GM21576 (cell line): Measurements from ENCODE around the gene SPC24.
"Not testable (repeated sequence)": the region's sequence is repeated elsewhere in the genome, so short reads cannot be mapped to it uniquely, and the experiment has no call there.

Source experiments
- ATAC-seq: cut with Tn5 transposase; IDR thresholded peaks from one replicate; pipeline ENCODE4 v1.9.1; 2021; ENCODE audit warnings: mild to moderate bottlenecking, moderate library complexity; ENCODE audit not compliant: unreplicated experiment

Gene SPC24

GRCh38 chr19:11166281-11167142 lies 10.9 kb upstream of the SPC24 start:
- no peak for ATAC-seq

GRCh38 chr19:11165486-11166030 lies 10.0 kb upstream of the SPC24 start:
- ATAC-seq, result no peak

- no peak for ATAC-seq
These were observed 9.4 kb upstream of the SPC24 start for GRCh38 chr19:11164879-11165406.

GRCh38 chr19:11164296-11164695 lies 8.7 kb upstream of the SPC24 start:
- ATAC-seq, result no peak

GRCh38 chr19:11160440-11160768 lies 4.8 kb upstream of the SPC24 start:
- not testable (repeated sequence) for ATAC-seq

- no peak for ATAC-seq
These were observed 4.2 kb upstream of the SPC24 start for GRCh38 chr19:11159598-11160439.

GRCh38 chr19:11154683-11155047 lies 917 bp downstream of the SPC24 start:
- no peak for ATAC-seq

- no peak for ATAC-seq
These were observed 3.1 kb downstream of the SPC24 start for GRCh38 chr19:11152318-11153062.

- ATAC-seq, result no peak
These were observed 4.4 kb downstream of the SPC24 start for GRCh38 chr19:11151181-11151580.

GRCh38 chr19:11148001-11148400 lies 7.6 kb downstream of the SPC24 start:
- no peak for ATAC-seq

GRCh38 chr19:11145536-11145924 lies 10.1 kb downstream of the SPC24 start:
- no peak for ATAC-seq

- ATAC-seq, result no peak
These were observed 12.9 kb downstream of the SPC24 start for GRCh38 chr19:11142528-11143171.

- no peak for ATAC-seq
These were observed 13.6 kb downstream of the SPC24 start for GRCh38 chr19:11141937-11142527.

GRCh38 chr19:11140896-11141295 lies 14.7 kb downstream of the SPC24 start:
- no peak for ATAC-seq

GRCh38 chr19:11140023-11140538 lies 15.5 kb downstream of the SPC24 start:
- not testable (repeated sequence) for ATAC-seq

- ATAC-seq, result no peak
These were observed 16.8 kb downstream of the SPC24 start for GRCh38 chr19:11138601-11139300.

GRCh38 chr19:11137542-11138384 lies 17.8 kb downstream of the SPC24 start:
- no peak for ATAC-seq

GRCh38 chr19:11136400-11137101 lies 19.0 kb downstream of the SPC24 start:
- no peak for ATAC-seq
